ENCODE measurements around the gene SMAD2.

The SMAD2 gene

GRCh38 chr18:47915930-47916329, 14.5 kb downstream of the SMAD2 start:
- no peaks in the 10 kb centered on the region for H3K27me3 ChIP-seq (ENCODE audit: insufficient read depth, low read length, poor library complexity)
- no peaks in the 10 kb centered on the region for H3K9me3 ChIP-seq (ENCODE audit: insufficient read depth, low read length, severe bottlenecking)
- H3K4me2 ChIP-seq (ENCODE audit: insufficient read depth, low read length): no peak overlapping the region
- TF ChIP-seq, protein P1, sequence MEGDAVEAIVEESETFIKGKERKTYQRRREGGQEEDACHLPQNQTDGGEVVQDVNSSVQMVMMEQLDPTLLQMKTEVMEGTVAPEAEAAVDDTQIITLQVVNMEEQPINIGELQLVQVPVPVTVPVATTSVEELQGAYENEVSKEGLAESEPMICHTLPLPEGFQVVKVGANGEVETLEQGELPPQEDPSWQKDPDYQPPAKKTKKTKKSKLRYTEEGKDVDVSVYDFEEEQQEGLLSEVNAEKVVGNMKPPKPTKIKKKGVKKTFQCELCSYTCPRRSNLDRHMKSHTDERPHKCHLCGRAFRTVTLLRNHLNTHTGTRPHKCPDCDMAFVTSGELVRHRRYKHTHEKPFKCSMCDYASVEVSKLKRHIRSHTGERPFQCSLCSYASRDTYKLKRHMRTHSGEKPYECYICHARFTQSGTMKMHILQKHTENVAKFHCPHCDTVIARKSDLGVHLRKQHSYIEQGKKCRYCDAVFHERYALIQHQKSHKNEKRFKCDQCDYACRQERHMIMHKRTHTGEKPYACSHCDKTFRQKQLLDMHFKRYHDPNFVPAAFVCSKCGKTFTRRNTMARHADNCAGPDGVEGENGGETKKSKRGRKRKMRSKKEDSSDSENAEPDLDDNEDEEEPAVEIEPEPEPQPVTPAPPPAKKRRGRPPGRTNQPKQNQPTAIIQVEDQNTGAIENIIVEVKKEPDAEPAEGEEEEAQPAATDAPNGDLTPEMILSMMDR (IDR thresholded peaks at IDR 0.05; ENCODE audit: borderline replicate concordance, extremely low read depth, low read length, poor library complexity, severe bottlenecking): no peak
- no peak for TF ChIP-seq EZH2 (IDR thresholded peaks at IDR 0.05; ENCODE audit: borderline replicate concordance, low read depth, low read length, severe bottlenecking)
- H3K4me1 ChIP-seq (ENCODE audit: insufficient read depth, low read length): no peaks in the 10 kb centered on the region
- peaks cover 25% of the 10 kb centered on the region for H3K36me3 ChIP-seq (ENCODE audit: insufficient read depth, low read length)
- peaks cover 72% of the 10 kb centered on the region for H4K20me1 ChIP-seq (ENCODE audit: insufficient read depth, low read length)
- ATAC-seq (ENCODE audit: insufficient read depth, low read depth): no peak
- no peak overlapping the region for H3K27ac ChIP-seq (ENCODE audit: low read length)
- H2AFZ ChIP-seq (ENCODE audit: low read depth, low read length): no peak overlapping the region
- no peak for DNase-seq
- no peak overlapping the region for H3K9ac ChIP-seq (ENCODE audit: low read depth, low read length)
- no peak overlapping the region for H3K4me3 ChIP-seq (ENCODE audit: low read depth in 1 of 2, low read length in 2 of 2)
- peaks cover 100% of the 10 kb centered on the region for H3K79me2 ChIP-seq (ENCODE audit: insufficient read depth, low read length)

GRCh38 chr18:47915229-47915628, 15.2 kb downstream of the SMAD2 start:
- H3K79me2 ChIP-seq (ENCODE audit: insufficient read depth, low read length): peaks cover 100% of the 10 kb centered on the region
- no peak overlapping the region for H3K4me3 ChIP-seq (ENCODE audit: low read depth in 1 of 2, low read length in 2 of 2)
- H3K27me3 ChIP-seq (ENCODE audit: insufficient read depth, low read length, poor library complexity): no peaks in the 10 kb centered on the region
- no peak overlapping the region for H3K4me2 ChIP-seq (ENCODE audit: insufficient read depth, low read length)
- no peak for DNase-seq
- TF ChIP-seq, protein P1 (IDR thresholded peaks at IDR 0.05; ENCODE audit: borderline replicate concordance, extremely low read depth, low read length, poor library complexity, severe bottlenecking): no peak
- TF ChIP-seq EZH2 (IDR thresholded peaks at IDR 0.05; ENCODE audit: borderline replicate concordance, low read depth, low read length, severe bottlenecking): no peak
- ATAC-seq (ENCODE audit: insufficient read depth, low read depth): no peak
- H3K9ac ChIP-seq (ENCODE audit: low read depth, low read length): no peak overlapping the region
- H3K9me3 ChIP-seq (ENCODE audit: insufficient read depth, low read length, severe bottlenecking): no peaks in the 10 kb centered on the region
- peaks cover 30% of the 10 kb centered on the region for H3K36me3 ChIP-seq (ENCODE audit: insufficient read depth, low read length)
- no peaks in the 10 kb centered on the region for H3K4me1 ChIP-seq (ENCODE audit: insufficient read depth, low read length)
- H2AFZ ChIP-seq (ENCODE audit: low read depth, low read length): no peak overlapping the region
- peaks cover 72% of the 10 kb centered on the region for H4K20me1 ChIP-seq (ENCODE audit: insufficient read depth, low read length)
- H3K27ac ChIP-seq (ENCODE audit: low read length): no peak overlapping the region

DNA sequence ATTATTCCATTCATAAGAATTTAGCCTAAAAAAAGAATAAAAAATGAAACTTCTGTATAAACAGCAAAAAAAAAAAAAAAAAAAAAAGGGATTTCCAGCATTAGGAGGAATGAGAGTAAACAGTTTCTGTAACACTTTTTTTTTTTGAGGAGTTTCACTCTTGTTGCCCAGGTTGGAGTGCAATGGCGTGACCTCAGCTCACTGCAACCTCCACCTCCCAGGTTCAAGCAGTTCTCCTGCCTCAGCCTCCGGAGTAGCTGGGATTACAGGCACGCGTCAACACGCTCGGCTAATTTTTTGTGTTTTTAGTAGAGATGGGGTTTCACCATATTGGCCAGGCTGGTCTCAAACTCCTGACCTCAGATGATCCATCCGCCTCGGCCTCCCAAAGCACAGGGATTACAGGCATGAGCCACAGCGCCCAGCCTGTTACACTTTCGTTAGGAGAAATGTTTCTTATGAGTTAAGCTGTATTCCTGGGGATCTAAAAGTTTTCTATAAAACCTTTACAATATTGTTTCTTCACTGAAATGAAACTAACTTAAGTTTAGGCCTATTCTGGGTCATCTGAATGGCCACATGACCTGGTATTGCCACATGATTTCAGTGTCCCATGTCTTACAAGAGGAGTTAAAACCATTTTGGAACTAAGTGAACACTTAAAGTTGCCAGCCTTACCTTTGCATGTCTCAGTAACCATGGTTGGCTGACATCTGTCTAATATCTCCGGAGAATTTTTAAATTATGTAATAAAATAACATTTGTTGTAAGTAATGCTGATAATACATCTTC, 17.5 kb downstream of the SMAD2 start:
- no peak for TF ChIP-seq EZH2 (IDR thresholded peaks at IDR 0.05; ENCODE audit: borderline replicate concordance, low read depth, low read length, severe bottlenecking)
- TF ChIP-seq, protein P1 (IDR thresholded peaks at IDR 0.05; ENCODE audit: borderline replicate concordance, extremely low read depth, low read length, poor library complexity, severe bottlenecking): no peak
- Histone ChIP-seq H3K27ac (ENCODE audit: low read length) (no peak overlapping the region), H3K9ac (ENCODE audit: low read depth, low read length) (no peak overlapping the region), H3K4me1 (ENCODE audit: insufficient read depth, low read length) (no peaks in the 10 kb centered on the region), H3K4me2 (ENCODE audit: insufficient read depth, low read length) (no peak overlapping the region), H3K27me3 (ENCODE audit: insufficient read depth, low read length, poor library complexity) (no peaks in the 10 kb centered on the region), H3K9me3 (ENCODE audit: insufficient read depth, low read length, severe bottlenecking) (peaks cover 1% of the 10 kb centered on the region), H4K20me1 (ENCODE audit: insufficient read depth, low read length) (peaks cover 58% of the 10 kb centered on the region), H3K79me2 (ENCODE audit: insufficient read depth, low read length) (peaks cover 100% of the 10 kb centered on the region), H2AFZ (ENCODE audit: low read depth, low read length) (no peak overlapping the region), H3K36me3 (ENCODE audit: insufficient read depth, low read length) (peaks cover 45% of the 10 kb centered on the region), H3K4me3 (ENCODE audit: low read depth in 1 of 2, low read length in 2 of 2) (no peak overlapping the region)
- no peak for ATAC-seq (ENCODE audit: insufficient read depth, low read depth)
- no peak for DNase-seq
